H1 (cell line): ENCODE data around the gene SFXN2. TPM values are rescaled to one million over a fixed set of nuclear protein-coding genes. Genes with fewer than 3 reads are reported as not detected.

Experiments used
- CTCF ChIA-PET: fragments of 300-600 bp; sonication (Branson Sonifier 250); formaldehyde crosslinking; loops from one replicate; lab custom pipeline; 2021; ENCODE audit not compliant: partially characterized antibody; lab: Charles Lee
- POLR2A ChIA-PET: fragments of 300-600 bp; sonication (Branson Sonifier 250); formaldehyde crosslinking; loops from one replicate; lab custom pipeline; 2021; ENCODE audit warnings: inconsistent platforms; ENCODE audit not compliant: partially characterized antibody; lab: Charles Lee
- DNase-seq, 2 experiments: peaks; one replicate each; pipeline versions ENCODE4 v3.0.0 to v3.0.0-alpha.2; 2010 to 2022; ENCODE audit warnings: low spot score in 2 of 2, low read depth in 1 of 2, mixed read lengths in 1 of 2
- FAIRE-seq: peaks from 2 replicates; lab custom pipeline; 2011; peaks lifted over from hg19 to GRCh38; lab: Jason Lieb, UNC
- H2AFZ ChIP-seq: 2 replicates; pipeline ENCODE4 v1.8.1; 2012; ENCODE audit warnings: low read length, inconsistent platforms
- H2AK5ac ChIP-seq: 2 replicates; pipeline ENCODE4 v1.6.1; 2013; ENCODE audit warnings: low read depth, low read length
- H2BK120ac ChIP-seq: replicated peaks from 2 replicates; pipeline ENCODE3; 2013; ENCODE audit warnings: low read depth, low read length, inconsistent platforms
- H2BK12ac ChIP-seq: 2 replicates; pipeline ENCODE4 v1.6.1; 2013; ENCODE audit warnings: low read depth, low read length
- H2BK15ac ChIP-seq: 2 replicates; pipeline ENCODE4 v1.6.1; 2013; ENCODE audit warnings: low read length
- H2BK20ac ChIP-seq: 2 replicates; pipeline ENCODE4 v1.6.1; 2013; ENCODE audit warnings: low read length
- H2BK5ac ChIP-seq: 2 replicates; pipeline ENCODE4 v1.6.1; 2013; ENCODE audit warnings: low read depth, low read length
- H3K14ac ChIP-seq: 2 replicates; pipeline ENCODE4 v1.6.1; 2013; ENCODE audit warnings: inconsistent platforms; ENCODE audit not compliant: insufficient read length
- H3K18ac ChIP-seq: 2 replicates; pipeline ENCODE4 v1.6.1; 2013; ENCODE audit warnings: low read length; ENCODE audit errors: extremely low read depth
- H3K23ac ChIP-seq: 2 replicates; pipeline ENCODE4 v1.6.1; 2013; ENCODE audit warnings: inconsistent platforms; ENCODE audit not compliant: insufficient read length
- H3K23me2 ChIP-seq: 2 replicates; pipeline ENCODE4 v1.6.1; 2013; ENCODE audit warnings: low read depth, low read length
- H3K27ac ChIP-seq: 2 replicates; pipeline ENCODE4 v1.6.1; 2011; ENCODE audit warnings: low read depth, low read length, inconsistent platforms
- H3K27me3 ChIP-seq, 4 experiments: replicated peaks in 1 of 4; 1 replicate in 1 of 4; 2 replicates in 3 of 4; pipeline versions ENCODE4 v1.6.1 to v1.8.1; 2011 to 2013; ENCODE audit warnings: low read length in 3 of 4, mild to moderate bottlenecking in 3 of 4, inconsistent platforms in 2 of 4, mixed read lengths in 2 of 4, moderate library complexity in 1 of 4; ENCODE audit not compliant: control insufficient read depth in 3 of 4, insufficient read depth in 3 of 4; ENCODE audit errors: extremely low read depth in 1 of 4
- H3K36me3 ChIP-seq, 4 experiments: 2 replicates each; pipeline versions ENCODE4 v1.6.1 to v1.8.1; 2011 to 2013; ENCODE audit warnings: mild to moderate bottlenecking in 4 of 4, low read length in 3 of 4, moderate library complexity in 2 of 4, control low read depth in 1 of 4, inconsistent platforms in 1 of 4; ENCODE audit not compliant: insufficient read depth in 4 of 4, control insufficient read depth in 2 of 4
- H3K4ac ChIP-seq: replicated peaks from 2 replicates; pipeline ENCODE3; 2013; ENCODE audit warnings: low read length, low read depth, mixed read lengths, inconsistent platforms; ENCODE audit not compliant: insufficient read length
- H3K4me1 ChIP-seq, 4 experiments: replicated peaks in 1 of 4; 1 replicate in 1 of 4; 2 replicates in 3 of 4; pipeline versions ENCODE4 v1.6.1 to v1.8.1; 2011 to 2013; ENCODE audit warnings: low read length in 3 of 4, inconsistent platforms in 2 of 4, mixed read lengths in 1 of 4; ENCODE audit not compliant: insufficient read depth in 4 of 4, control insufficient read depth in 3 of 4
- H3K4me2 ChIP-seq, 2 experiments: 2 replicates each; pipeline versions ENCODE4 v1.6.1 to v1.8.1; 2011 to 2013; ENCODE audit warnings: low read depth in 2 of 2, low read length in 2 of 2, control low read depth in 1 of 2, inconsistent platforms in 1 of 2, mild to moderate bottlenecking in 1 of 2; ENCODE audit not compliant: insufficient read depth in 1 of 2
- H3K4me3 ChIP-seq, 4 experiments: fragments of 200-600, 300-600 bp in 1 of 4; sonication (generic), shearing (Covaris generic), sonication (Bioruptor Twin) in 1 of 4; 2 replicates each; pipeline versions ENCODE4 v1.5.1 to v1.8.1; 2011 to 2016; ENCODE audit warnings: low read length in 4 of 4, low read depth in 3 of 4, control low read depth in 2 of 4, inconsistent platforms in 2 of 4, mild to moderate bottlenecking in 2 of 4, mixed read lengths in 1 of 4, moderate library complexity in 1 of 4; ENCODE audit not compliant: insufficient read depth in 2 of 4; ENCODE audit errors: extremely low read depth in 1 of 4
- H3K56ac ChIP-seq: replicated peaks from 2 replicates; pipeline ENCODE3; 2013; ENCODE audit warnings: low read depth, mild to moderate bottlenecking, mixed read lengths, low read length, inconsistent platforms; ENCODE audit not compliant: insufficient read length
- H3K79me1 ChIP-seq: 2 replicates; pipeline ENCODE4 v1.6.1; 2013; ENCODE audit warnings: low read depth, low read length, control low read depth
- H3K79me2 ChIP-seq, 2 experiments: 2 replicates each; pipeline versions ENCODE4 v1.6.1 to v1.8.1; 2012 to 2013; ENCODE audit warnings: low read length in 2 of 2, mild to moderate bottlenecking in 2 of 2, inconsistent platforms in 1 of 2; ENCODE audit not compliant: insufficient read depth in 2 of 2, control insufficient read depth in 1 of 2
- H3K9ac ChIP-seq, 4 experiments: replicated peaks in 1 of 4; 1 replicate in 1 of 4; 2 replicates in 3 of 4; pipeline versions ENCODE4 v1.6.1 to v1.8.1; 2011 to 2013; ENCODE audit warnings: low read depth in 3 of 4, low read length in 3 of 4, control low read depth in 2 of 4, mild to moderate bottlenecking in 2 of 4, moderate library complexity in 2 of 4, inconsistent platforms in 1 of 4; ENCODE audit errors: extremely low read depth in 1 of 4
- H3K9me3 ChIP-seq, 2 experiments: 2 replicates each; pipeline versions ENCODE4 v1.6.1 to v1.8.1; 2012 to 2013; ENCODE audit warnings: mild to moderate bottlenecking in 2 of 2, moderate library complexity in 2 of 2, control low read depth in 1 of 2, inconsistent platforms in 1 of 2, low read depth in 1 of 2, low read length in 1 of 2, mixed read lengths in 1 of 2; ENCODE audit not compliant: insufficient read depth in 2 of 2
- H4K20me1 ChIP-seq, 2 experiments: replicated peaks in 1 of 2; 2 replicates each; pipeline versions ENCODE3 to v1.8.1; 2011 to 2013; ENCODE audit warnings: inconsistent platforms in 2 of 2, low read length in 2 of 2, mild to moderate bottlenecking in 1 of 2; ENCODE audit not compliant: insufficient read depth in 2 of 2, control insufficient read depth in 1 of 2
- H4K5ac ChIP-seq: 2 replicates; pipeline ENCODE4 v1.6.1; 2013; ENCODE audit warnings: low read length, low read depth, mixed read lengths, inconsistent platforms; ENCODE audit not compliant: insufficient read length
- H4K8ac ChIP-seq: 2 replicates; pipeline ENCODE4 v1.8.0; 2013; ENCODE audit warnings: mild to moderate bottlenecking, moderate library complexity, low read length, inconsistent platforms; ENCODE audit not compliant: insufficient read depth; ENCODE audit errors: extremely low read depth
- H4K91ac ChIP-seq: replicated peaks from 2 replicates; pipeline ENCODE3; 2013; ENCODE audit warnings: low read length, mixed read lengths, inconsistent platforms; ENCODE audit not compliant: insufficient read length
- BACH1 ChIP-seq: IDR thresholded peaks from 2 replicates; pipeline ENCODE4 v1.6.1; 2012; ENCODE audit warnings: low read length, improper control_type of control experiment
- CEBPB ChIP-seq: IDR thresholded peaks from 2 replicates; pipeline ENCODE4 v1.6.1; 2012; ENCODE audit warnings: low read depth, low read length
- CHD1 ChIP-seq: IDR thresholded peaks from 2 replicates; pipeline ENCODE4 v1.6.1; 2012; ENCODE audit warnings: low read depth, low read length, improper control_type of control experiment
- CTBP2 ChIP-seq: IDR thresholded peaks from 2 replicates; pipeline ENCODE4 v1.7.0; 2011; ENCODE audit warnings: borderline replicate concordance, mild to moderate bottlenecking, moderate library complexity, mixed read lengths, low read length; ENCODE audit not compliant: insufficient read depth, insufficient read length
- E2F6 ChIP-seq: IDR thresholded peaks from 2 replicates; pipeline ENCODE4 v1.6.1; 2012; ENCODE audit warnings: inconsistent platforms
- GABPA ChIP-seq: IDR thresholded peaks from 2 replicates; pipeline ENCODE4 v1.6.1; 2011; ENCODE audit warnings: mild to moderate bottlenecking, low read length, moderate library complexity, borderline replicate concordance; ENCODE audit not compliant: insufficient read depth
- USF2 ChIP-seq: IDR thresholded peaks from 2 replicates; pipeline ENCODE4 v1.6.1; 2011; ENCODE audit warnings: low read length, improper control_type of control experiment
- ZNF274 ChIP-seq: IDR thresholded peaks from 2 replicates; pipeline ENCODE4 v1.7.0; 2012; ENCODE audit warnings: low read length, borderline replicate concordance; ENCODE audit errors: extremely low read depth
- WGBS, 2 experiments: shearing (Covaris generic) in 1 of 2; methylation state at CpG; one replicate each; pipeline versions ENCODE4 v1.1.6 to v1.1.7; 2013 to 2015; ENCODE audit warnings: low lambda C conversion rate in 2 of 2, mixed read lengths in 2 of 2, inconsistent platforms in 1 of 2, low coverage in 1 of 2, missing lambda C conversion rate in 1 of 2; ENCODE audit not compliant: insufficient replicate concordance in 2 of 2, insufficient coverage in 1 of 2, insufficient read length in 1 of 2; ENCODE audit errors: extremely low coverage in 1 of 2, missing lambda C conversion rate in 1 of 2; 5-methylcytosine and 5-hydroxymethylcytosine counted together
- polyA plus RNA-seq, 7 experiments: library from polyadenylated mRNA; depleted of rRNA in 3 of 7; stranded (reverse) in 5 of 7; unstranded in 2 of 7; fragments of >200 nt in 5 of 7; fragments of 200-250 nt in 2 of 7; gene quantifications; 1 replicate in 5 of 7; 2 replicates in 1 of 7; 4 replicates in 1 of 7; pipeline versions ENCODE4 v1.2.1 to v1.2.3, GENCODE V29; 2011 to 2013; ENCODE audit warnings: missing spikeins in 2 of 7, mixed read lengths in 2 of 7
- total RNA-seq: library from RNA; stranded (reverse); fragmentation: NEBNext Ultra II Directional; extraction: Animal tissue kit (Norgen Biotek cat#: 25700); gene quantifications from 2 replicates; pipeline ENCODE4 v1.2.1, GENCODE V29; 2021

SFXN2 gene
- total and polyA plus RNA-seq, 2 of the 8 experiments (the other 6 are each of a cell fraction or from before 2014, with no cell fraction given), result 20.5 to 23.5 TPM

- Histone ChIP-seq H3K27me3 (no peaks in the 10 kb centered on the region), H4K20me1 (no peaks in the 10 kb centered on the region), H3K79me2 (no peaks in the 10 kb centered on the region), H4K8ac (peak overlapping the region; percentile 9; the same call in 1 of the 2 replicates), H2AK5ac (no peak overlapping the region), H3K56ac (no peak overlapping the region), H3K23ac (no peak overlapping the region), H3K4me2 (no peak overlapping the region), H3K4me1 (no peaks in the 10 kb centered on the region), H2BK5ac (no peak overlapping the region), H3K4me3 (no peak overlapping the region), H4K91ac (no peak overlapping the region), H2AFZ (no peak overlapping the region), H3K23me2 (no peaks in the 10 kb centered on the region), H3K18ac (no peak overlapping the region), H2BK120ac (no peak overlapping the region), H3K14ac (no peak overlapping the region), H3K9me3 (no peaks in the 10 kb centered on the region), H2BK20ac (no peak overlapping the region), H3K79me1 (no peaks in the 10 kb centered on the region; the same call in 1 of the 2 replicates), H3K9ac (no peak overlapping the region), H3K36me3 (no peaks in the 10 kb centered on the region), H2BK12ac (no peak overlapping the region), H3K4ac (no peak overlapping the region), H4K5ac (no peak overlapping the region), H3K27ac (no peak overlapping the region), H2BK15ac (no peak overlapping the region)
- TF ChIP-seq USF2 (no peak), E2F6 (no peak), CEBPB (no peak), GABPA (no peak), CTBP2 (no peak), ZNF274 (no peak), BACH1 (no peak), CHD1 (no peak)
- ChIA-PET CTCF (interaction anchor here (0.6 to 5.9 kb wide), 5 partner anchors 8 to 111 kb away, joined by 3 to 42 read pairs (median 3); no protein-coding TSS in a partner anchor), POLR2A (interaction anchor here (1.5 kb wide), 1 partner anchor 13 kb away, joined by 6 read pairs; no protein-coding TSS in a partner anchor)
- no peak for DNase-seq
- no peak for FAIRE-seq
- WGBS, 2 experiments, result 88% methylated on average over 7 of the region's 7 CpGs; no CpG with 5 or more reads in 1 of the 2 experiments
These were observed 48.1 kb downstream of the SFXN2 start for GRCh38 chr10:102762401-102763015.
